ENCODE measurements around the gene AQP12B. TPM values are rescaled to one million over a fixed set of nuclear protein-coding genes. Genes with fewer than 3 reads are reported as not detected.
"Not testable (repeated sequence)": the region's sequence is repeated elsewhere in the genome, so short reads cannot be mapped to it uniquely, and the experiment has no call there.

Gene AQP12B
- total and polyA plus RNA-seq, 10 of the 15 experiments (the other 5 are each of a cell fraction or from before 2014, with no cell fraction given): not detected

GRCh38 chr2:240701091-240701735 is 18.5 kb upstream of the AQP12B start:
- Histone ChIP-seq H3K4me2 (ENCODE audit: control insufficient read depth, insufficient read depth) (no peak overlapping the region), H3K36me3 (ENCODE audit: control insufficient read depth in 2 of 2, insufficient read depth in 2 of 2, low read length in 1 of 2) (no peaks in the 10 kb centered on the region), H3K9me3 (replicated peaks; ENCODE audit: control insufficient read depth, insufficient read depth, low read length) (no peaks in the 10 kb centered on the region), H3K27ac (ENCODE audit: control insufficient read depth, insufficient read depth) (no peak overlapping the region), H3K4me3 (no peak overlapping the region), H3K9ac (ENCODE audit: control insufficient read depth, insufficient read depth, low read length) (no peak overlapping the region), H2AFZ (ENCODE audit: control insufficient read depth, low read depth, low read length) (no peak overlapping the region), H3K4me1 (ENCODE audit: control insufficient read depth, insufficient read depth, low read length) (no peaks in the 10 kb centered on the region), H3K27me3 (replicated peaks in 1 of 2; ENCODE audit: control insufficient read depth in 2 of 2, insufficient read depth in 2 of 2, low read length in 1 of 2) (peaks cover 0 to 2% of the 10 kb centered on the region in 2 experiments; a peak in 1 of 4 replicates), H3K79me2 (ENCODE audit: control insufficient read depth, insufficient read depth, low read length) (no peaks in the 10 kb centered on the region), H4K20me1 (ENCODE audit: control insufficient read depth, insufficient read depth) (no peaks in the 10 kb centered on the region)
- TF ChIP-seq GABPA (IDR thresholded peaks at IDR 0.05; ENCODE audit: low read depth): no peak
- no peak for ATAC-seq
- intact Hi-C loops (cut with micrococcal nuclease; ENCODE audit: unreplicated experiment) (loop anchor here (10.0 kb wide), 1 partner anchor 186 kb away; no protein-coding TSS in a partner anchor), in situ Hi-C loops (cut with MboI) (no loop called here)
- no peak for DNase-seq (ENCODE audit: low read depth, low spot score)
- ChIA-PET SMC1A (ENCODE audit: uncharacterized antibody, unreplicated experiment) (no interaction called here), CTCF (no interaction called here), RAD21 (ENCODE audit: unreplicated experiment) (no interaction called here), POLR2A (no interaction called here)
- no peak for FAIRE-seq
- no TSS peak for BruUV-seq (replicated peaks)
- WGBS (ENCODE audit: insufficient coverage, insufficient replicate concordance, low lambda C conversion rate, missing lambda C conversion rate): 86% methylated on average over 58 of the region's 67 CpGs

- FAIRE-seq; H3K4me3 ChIP-seq; H3K36me3 ChIP-seq (ENCODE audit: control insufficient read depth in 2 of 2, insufficient read depth in 2 of 2, low read length in 1 of 2); SMC1A ChIA-PET (ENCODE audit: uncharacterized antibody, unreplicated experiment); BruUV-seq (replicated peaks); H3K9ac ChIP-seq (ENCODE audit: control insufficient read depth, insufficient read depth, low read length); H3K4me1 ChIP-seq (ENCODE audit: control insufficient read depth, insufficient read depth, low read length); H3K79me2 ChIP-seq (ENCODE audit: control insufficient read depth, insufficient read depth, low read length); H3K9me3 ChIP-seq (replicated peaks; ENCODE audit: control insufficient read depth, insufficient read depth, low read length); CTCF ChIA-PET; H3K4me2 ChIP-seq (ENCODE audit: control insufficient read depth, insufficient read depth); ATAC-seq; H3K27me3 ChIP-seq (replicated peaks in 1 of 2; ENCODE audit: control insufficient read depth in 2 of 2, insufficient read depth in 2 of 2, low read length in 1 of 2); H4K20me1 ChIP-seq (ENCODE audit: control insufficient read depth, insufficient read depth); POLR2A ChIA-PET; DNase-seq (ENCODE audit: low read depth, low spot score); H3K27ac ChIP-seq (ENCODE audit: control insufficient read depth, insufficient read depth); RAD21 ChIA-PET (ENCODE audit: unreplicated experiment); H2AFZ ChIP-seq (ENCODE audit: control insufficient read depth, low read depth, low read length); in situ Hi-C loops (cut with MboI): not testable (repeated sequence)
- intact Hi-C loops (cut with micrococcal nuclease; ENCODE audit: unreplicated experiment): loop anchor here (10.0 kb wide), 1 partner anchor 186 kb away; no protein-coding TSS in a partner anchor
- WGBS (ENCODE audit: insufficient coverage, insufficient replicate concordance, low lambda C conversion rate, missing lambda C conversion rate): 60% methylated on average over 15 of the region's 21 CpGs
Observed at GRCh38 chr2:240700616-240701015, 17.9 kb upstream of the AQP12B start.

GRCh38 chr2:240699835-240700234 is 17.1 kb upstream of the AQP12B start:
- H2AFZ ChIP-seq (ENCODE audit: control insufficient read depth, low read depth, low read length); FAIRE-seq; H3K9ac ChIP-seq (ENCODE audit: control insufficient read depth, insufficient read depth, low read length); H3K79me2 ChIP-seq (ENCODE audit: control insufficient read depth, insufficient read depth, low read length); H3K4me2 ChIP-seq (ENCODE audit: control insufficient read depth, insufficient read depth); CTCF ChIA-PET; H3K9me3 ChIP-seq (replicated peaks; ENCODE audit: control insufficient read depth, insufficient read depth, low read length); H3K36me3 ChIP-seq (ENCODE audit: control insufficient read depth in 2 of 2, insufficient read depth in 2 of 2, low read length in 1 of 2); POLR2A ChIA-PET; DNase-seq (ENCODE audit: low read depth, low spot score); H3K4me1 ChIP-seq (ENCODE audit: control insufficient read depth, insufficient read depth, low read length); H3K27me3 ChIP-seq (replicated peaks in 1 of 2; ENCODE audit: control insufficient read depth in 2 of 2, insufficient read depth in 2 of 2, low read length in 1 of 2); H3K27ac ChIP-seq (ENCODE audit: control insufficient read depth, insufficient read depth); ATAC-seq; SMC1A ChIA-PET (ENCODE audit: uncharacterized antibody, unreplicated experiment); H3K4me3 ChIP-seq; BruUV-seq (replicated peaks); in situ Hi-C loops (cut with MboI); H4K20me1 ChIP-seq (ENCODE audit: control insufficient read depth, insufficient read depth): not testable (repeated sequence)
- WGBS (ENCODE audit: insufficient coverage, insufficient replicate concordance, low lambda C conversion rate, missing lambda C conversion rate): 42% methylated on average over 8 of the region's 8 CpGs
- intact Hi-C loops (cut with micrococcal nuclease; ENCODE audit: unreplicated experiment): loop anchor here (10.0 kb wide), 1 partner anchor 185 kb away; no protein-coding TSS in a partner anchor
- RAD21 ChIA-PET (ENCODE audit: unreplicated experiment): interaction anchor here (0.8 kb wide), 1 partner anchor 186 kb away, joined by 4 read pairs; no protein-coding TSS in a partner anchor

GRCh38 chr2:240698852-240699561 is 16.3 kb upstream of the AQP12B start:
- intact Hi-C loops (cut with micrococcal nuclease; ENCODE audit: unreplicated experiment); RAD21 ChIA-PET (ENCODE audit: unreplicated experiment); H3K4me3 ChIP-seq; H4K20me1 ChIP-seq (ENCODE audit: control insufficient read depth, insufficient read depth); SMC1A ChIA-PET (ENCODE audit: uncharacterized antibody, unreplicated experiment); BruUV-seq (replicated peaks); H3K79me2 ChIP-seq (ENCODE audit: control insufficient read depth, insufficient read depth, low read length); in situ Hi-C loops (cut with MboI); H3K9ac ChIP-seq (ENCODE audit: control insufficient read depth, insufficient read depth, low read length); POLR2A ChIA-PET; H3K27ac ChIP-seq (ENCODE audit: control insufficient read depth, insufficient read depth); H3K4me1 ChIP-seq (ENCODE audit: control insufficient read depth, insufficient read depth, low read length); H2AFZ ChIP-seq (ENCODE audit: control insufficient read depth, low read depth, low read length); H3K9me3 ChIP-seq (replicated peaks; ENCODE audit: control insufficient read depth, insufficient read depth, low read length); H3K36me3 ChIP-seq (ENCODE audit: control insufficient read depth in 2 of 2, insufficient read depth in 2 of 2, low read length in 1 of 2); H3K27me3 ChIP-seq (replicated peaks in 1 of 2; ENCODE audit: control insufficient read depth in 2 of 2, insufficient read depth in 2 of 2, low read length in 1 of 2); DNase-seq (ENCODE audit: low read depth, low spot score); H3K4me2 ChIP-seq (ENCODE audit: control insufficient read depth, insufficient read depth); CTCF ChIA-PET: not testable (repeated sequence)
- ATAC-seq (peak; percentile 60), FAIRE-seq (peak; percentile 18)
- WGBS (ENCODE audit: insufficient coverage, insufficient replicate concordance, low lambda C conversion rate, missing lambda C conversion rate): 51% methylated on average over 5 of the region's 33 CpGs
